ENCODE measurements around the gene UGP2. TPM values are rescaled to one million over a fixed set of nuclear protein-coding genes. Genes with fewer than 3 reads are reported as not detected.

The UGP2 gene
- total and polyA plus RNA-seq, 10 of the 15 experiments (the other 5 are each of a cell fraction or from before 2014, with no cell fraction given) = 40.8 to 98.3 (median 76.1) TPM

DNA sequence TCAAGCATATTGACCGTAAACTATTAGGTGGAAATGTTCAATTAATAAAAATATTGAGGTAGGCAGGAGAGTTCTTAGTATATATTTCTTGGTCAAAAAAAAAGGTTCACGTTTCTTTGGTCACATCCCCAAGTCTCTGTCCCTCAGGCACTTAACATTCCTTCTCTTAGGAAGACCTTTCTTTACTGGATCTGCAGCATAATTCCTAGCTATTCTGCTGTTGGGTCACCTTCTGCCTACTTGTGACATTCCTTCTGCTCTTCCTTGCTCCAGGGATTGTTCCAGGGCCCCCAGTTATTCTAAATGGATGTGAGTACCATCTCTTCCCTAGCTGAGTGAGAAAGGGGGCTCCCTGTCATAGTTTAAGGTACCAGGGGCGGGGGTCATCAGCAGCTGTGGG, 4.2 kb downstream of the UGP2 start:
- Histone ChIP-seq H3K36me3 (ENCODE audit: control insufficient read depth in 2 of 2, insufficient read depth in 2 of 2, low read length in 1 of 2) (no peaks in the 10 kb centered on the region), H3K27ac (ENCODE audit: control insufficient read depth, insufficient read depth) (no peak overlapping the region), H3K79me2 (ENCODE audit: control insufficient read depth, insufficient read depth, low read length) (peaks cover 86% of the 10 kb centered on the region), H3K4me1 (ENCODE audit: control insufficient read depth, insufficient read depth, low read length) (no peaks in the 10 kb centered on the region), H4K20me1 (ENCODE audit: control insufficient read depth, insufficient read depth) (0 out of 2 replicates have a peak, but pooled peaks cover 3% of the 10 kb centered on the region), H3K4me2 (ENCODE audit: control insufficient read depth, insufficient read depth) (no peak overlapping the region), H3K9ac (ENCODE audit: control insufficient read depth, insufficient read depth, low read length) (no peak overlapping the region), H3K4me3 (no peak overlapping the region), H3K9me3 (replicated peaks; ENCODE audit: control insufficient read depth, insufficient read depth, low read length) (peaks cover 4% of the 10 kb centered on the region; the same call in 2 of the 3 replicates), H3K27me3 (replicated peaks in 1 of 2; ENCODE audit: control insufficient read depth in 2 of 2, insufficient read depth in 2 of 2, low read length in 1 of 2) (no peaks in the 10 kb centered on the region), H2AFZ (ENCODE audit: control insufficient read depth, low read depth, low read length) (no peak overlapping the region)
- no peak for FAIRE-seq
- intact Hi-C loops (cut with micrococcal nuclease; ENCODE audit: unreplicated experiment) (no loop called here), in situ Hi-C loops (cut with MboI) (no loop called here)
- ChIA-PET SMC1A (ENCODE audit: uncharacterized antibody, unreplicated experiment) (interaction anchor here (1.1 to 7.6 kb wide), 4 partner anchors 8 to 63 kb away, joined by 3 to 90 read pairs (median 35); no protein-coding TSS in a partner anchor), RAD21 (ENCODE audit: unreplicated experiment) (interaction anchor here (2.4 kb wide), 1 partner anchor 16 kb away, joined by 9 read pairs; no protein-coding TSS in a partner anchor), CTCF (interaction anchor here (2.9 to 4.0 kb wide), 2 partner anchors 14 to 147 kb away, joined by 8 to 36 read pairs; no protein-coding TSS in a partner anchor), POLR2A (interaction anchor here (0.8 to 1.5 kb wide), 2 partner anchors 9 to 27 kb away, joined by 4 to 6 read pairs; no protein-coding TSS in a partner anchor)
- DNase-seq (ENCODE audit: low read depth, low spot score) = no peak
- no peak for ATAC-seq
- 83% methylated on average over 3 of the region's 3 CpGs for WGBS (ENCODE audit: insufficient coverage, insufficient replicate concordance, low lambda C conversion rate, missing lambda C conversion rate)
- BruUV-seq (replicated peaks) = no TSS peak
- TF ChIP-seq KDM1A (IDR thresholded peaks at IDR 0.05; ENCODE audit: borderline replicate concordance) (no peak), NBN (IDR thresholded peaks at IDR 0.05) (no peak), NFYB (IDR thresholded peaks at IDR 0.05; ENCODE audit: insufficient read depth, low read depth, low read length) (no peak), POLR2A (IDR thresholded peaks at IDR 0.05; ENCODE audit: low read depth, low read length) (no peak), HDAC6 (IDR thresholded peaks at IDR 0.05; ENCODE audit: unreplicated experiment) (no peak), POLR2AphosphoS5 (IDR thresholded peaks at IDR 0.05; ENCODE audit: low read length) (no peak), EGR1 (IDR thresholded peaks at IDR 0.05; ENCODE audit: borderline replicate concordance in 1 of 2, low read depth in 2 of 2, low read length in 2 of 2) (no peak), CBX5 (IDR thresholded peaks at IDR 0.05; ENCODE audit: low read depth) (no peak)
- TF ChIP-seq, protein P1, sequence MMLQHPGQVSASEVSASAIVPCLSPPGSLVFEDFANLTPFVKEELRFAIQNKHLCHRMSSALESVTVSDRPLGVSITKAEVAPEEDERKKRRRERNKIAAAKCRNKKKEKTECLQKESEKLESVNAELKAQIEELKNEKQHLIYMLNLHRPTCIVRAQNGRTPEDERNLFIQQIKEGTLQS (IDR thresholded peaks at IDR 0.05; ENCODE audit: borderline replicate concordance, extremely low read depth, low read depth, low read length) = no peak
- TF ChIP-seq, protein P2, sequence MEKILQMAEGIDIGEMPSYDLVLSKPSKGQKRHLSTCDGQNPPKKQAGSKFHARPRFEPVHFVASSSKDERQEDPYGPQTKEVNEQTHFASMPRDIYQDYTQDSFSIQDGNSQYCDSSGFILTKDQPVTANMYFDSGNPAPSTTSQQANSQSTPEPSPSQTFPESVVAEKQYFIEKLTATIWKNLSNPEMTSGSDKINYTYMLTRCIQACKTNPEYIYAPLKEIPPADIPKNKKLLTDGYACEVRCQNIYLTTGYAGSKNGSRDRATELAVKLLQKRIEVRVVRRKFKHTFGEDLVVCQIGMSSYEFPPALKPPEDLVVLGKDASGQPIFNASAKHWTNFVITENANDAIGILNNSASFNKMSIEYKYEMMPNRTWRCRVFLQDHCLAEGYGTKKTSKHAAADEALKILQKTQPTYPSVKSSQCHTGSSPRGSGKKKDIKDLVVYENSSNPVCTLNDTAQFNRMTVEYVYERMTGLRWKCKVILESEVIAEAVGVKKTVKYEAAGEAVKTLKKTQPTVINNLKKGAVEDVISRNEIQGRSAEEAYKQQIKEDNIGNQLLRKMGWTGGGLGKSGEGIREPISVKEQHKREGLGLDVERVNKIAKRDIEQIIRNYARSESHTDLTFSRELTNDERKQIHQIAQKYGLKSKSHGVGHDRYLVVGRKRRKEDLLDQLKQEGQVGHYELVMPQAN (conservative IDR thresholded peaks at IDR 0.05) = no peak
- TF ChIP-seq, protein P3, sequence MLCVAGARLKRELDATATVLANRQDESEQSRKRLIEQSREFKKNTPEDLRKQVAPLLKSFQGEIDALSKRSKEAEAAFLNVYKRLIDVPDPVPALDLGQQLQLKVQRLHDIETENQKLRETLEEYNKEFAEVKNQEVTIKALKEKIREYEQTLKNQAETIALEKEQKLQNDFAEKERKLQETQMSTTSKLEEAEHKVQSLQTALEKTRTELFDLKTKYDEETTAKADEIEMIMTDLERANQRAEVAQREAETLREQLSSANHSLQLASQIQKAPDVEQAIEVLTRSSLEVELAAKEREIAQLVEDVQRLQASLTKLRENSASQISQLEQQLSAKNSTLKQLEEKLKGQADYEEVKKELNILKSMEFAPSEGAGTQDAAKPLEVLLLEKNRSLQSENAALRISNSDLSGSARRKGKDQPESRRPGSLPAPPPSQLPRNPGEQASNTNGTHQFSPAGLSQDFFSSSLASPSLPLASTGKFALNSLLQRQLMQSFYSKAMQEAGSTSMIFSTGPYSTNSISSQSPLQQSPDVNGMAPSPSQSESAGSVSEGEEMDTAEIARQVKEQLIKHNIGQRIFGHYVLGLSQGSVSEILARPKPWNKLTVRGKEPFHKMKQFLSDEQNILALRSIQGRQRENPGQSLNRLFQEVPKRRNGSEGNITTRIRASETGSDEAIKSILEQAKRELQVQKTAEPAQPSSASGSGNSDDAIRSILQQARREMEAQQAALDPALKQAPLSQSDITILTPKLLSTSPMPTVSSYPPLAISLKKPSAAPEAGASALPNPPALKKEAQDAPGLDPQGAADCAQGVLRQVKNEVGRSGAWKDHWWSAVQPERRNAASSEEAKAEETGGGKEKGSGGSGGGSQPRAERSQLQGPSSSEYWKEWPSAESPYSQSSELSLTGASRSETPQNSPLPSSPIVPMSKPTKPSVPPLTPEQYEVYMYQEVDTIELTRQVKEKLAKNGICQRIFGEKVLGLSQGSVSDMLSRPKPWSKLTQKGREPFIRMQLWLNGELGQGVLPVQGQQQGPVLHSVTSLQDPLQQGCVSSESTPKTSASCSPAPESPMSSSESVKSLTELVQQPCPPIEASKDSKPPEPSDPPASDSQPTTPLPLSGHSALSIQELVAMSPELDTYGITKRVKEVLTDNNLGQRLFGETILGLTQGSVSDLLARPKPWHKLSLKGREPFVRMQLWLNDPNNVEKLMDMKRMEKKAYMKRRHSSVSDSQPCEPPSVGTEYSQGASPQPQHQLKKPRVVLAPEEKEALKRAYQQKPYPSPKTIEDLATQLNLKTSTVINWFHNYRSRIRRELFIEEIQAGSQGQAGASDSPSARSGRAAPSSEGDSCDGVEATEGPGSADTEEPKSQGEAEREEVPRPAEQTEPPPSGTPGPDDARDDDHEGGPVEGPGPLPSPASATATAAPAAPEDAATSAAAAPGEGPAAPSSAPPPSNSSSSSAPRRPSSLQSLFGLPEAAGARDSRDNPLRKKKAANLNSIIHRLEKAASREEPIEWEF (IDR thresholded peaks at IDR 0.05; ENCODE audit: insufficient replicate concordance, low read depth, low read length) = no peak
- TF ChIP-seq, protein P4, sequence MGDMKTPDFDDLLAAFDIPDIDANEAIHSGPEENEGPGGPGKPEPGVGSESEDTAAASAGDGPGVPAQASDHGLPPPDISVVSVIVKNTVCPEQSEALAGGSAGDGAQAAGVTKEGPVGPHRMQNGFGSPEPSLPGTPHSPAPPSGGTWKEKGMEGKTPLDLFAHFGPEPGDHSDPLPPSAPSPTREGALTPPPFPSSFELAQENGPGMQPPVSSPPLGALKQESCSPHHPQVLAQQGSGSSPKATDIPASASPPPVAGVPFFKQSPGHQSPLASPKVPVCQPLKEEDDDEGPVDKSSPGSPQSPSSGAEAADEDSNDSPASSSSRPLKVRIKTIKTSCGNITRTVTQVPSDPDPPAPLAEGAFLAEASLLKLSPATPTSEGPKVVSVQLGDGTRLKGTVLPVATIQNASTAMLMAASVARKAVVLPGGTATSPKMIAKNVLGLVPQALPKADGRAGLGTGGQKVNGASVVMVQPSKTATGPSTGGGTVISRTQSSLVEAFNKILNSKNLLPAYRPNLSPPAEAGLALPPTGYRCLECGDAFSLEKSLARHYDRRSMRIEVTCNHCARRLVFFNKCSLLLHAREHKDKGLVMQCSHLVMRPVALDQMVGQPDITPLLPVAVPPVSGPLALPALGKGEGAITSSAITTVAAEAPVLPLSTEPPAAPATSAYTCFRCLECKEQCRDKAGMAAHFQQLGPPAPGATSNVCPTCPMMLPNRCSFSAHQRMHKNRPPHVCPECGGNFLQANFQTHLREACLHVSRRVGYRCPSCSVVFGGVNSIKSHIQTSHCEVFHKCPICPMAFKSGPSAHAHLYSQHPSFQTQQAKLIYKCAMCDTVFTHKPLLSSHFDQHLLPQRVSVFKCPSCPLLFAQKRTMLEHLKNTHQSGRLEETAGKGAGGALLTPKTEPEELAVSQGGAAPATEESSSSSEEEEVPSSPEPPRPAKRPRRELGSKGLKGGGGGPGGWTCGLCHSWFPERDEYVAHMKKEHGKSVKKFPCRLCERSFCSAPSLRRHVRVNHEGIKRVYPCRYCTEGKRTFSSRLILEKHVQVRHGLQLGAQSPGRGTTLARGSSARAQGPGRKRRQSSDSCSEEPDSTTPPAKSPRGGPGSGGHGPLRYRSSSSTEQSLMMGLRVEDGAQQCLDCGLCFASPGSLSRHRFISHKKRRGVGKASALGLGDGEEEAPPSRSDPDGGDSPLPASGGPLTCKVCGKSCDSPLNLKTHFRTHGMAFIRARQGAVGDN (IDR thresholded peaks at IDR 0.05) = no peak
